ENCODE results near the gene ZNF615. TPM values are rescaled to one million over a fixed set of nuclear protein-coding genes. Genes with fewer than 3 reads are reported as not detected.
"Not testable (repeated sequence)": the region's sequence is repeated elsewhere in the genome, so short reads cannot be mapped to it uniquely, and the experiment has no call there.

ZNF615 gene
- polyA plus RNA-seq, 10 donors = 7.6 to 12.5 (median 10.1) TPM

- DNase-seq = no peak
Observed at GRCh38 chr19:51983361-51983760, 24.6 kb downstream of the ZNF615 start.

- DNase-seq = not testable (repeated sequence)
Observed at GRCh38 chr19:51980926-51981325, 27.1 kb downstream of the ZNF615 start.

GRCh38 chr19:51980116-51980736, 27.8 kb downstream of the ZNF615 start:
- no peak for DNase-seq

- DNase-seq = no peak
Observed at GRCh38 chr19:51978882-51979281, 29.1 kb downstream of the ZNF615 start.

GRCh38 chr19:51977346-51977745, 30.7 kb downstream of the ZNF615 start:
- DNase-seq = no peak

GRCh38 chr19:51976852-51977251, 31.2 kb downstream of the ZNF615 start:
- DNase-seq = no peak

- DNase-seq = not testable (repeated sequence)
Observed at GRCh38 chr19:51975787-51976186, 32.2 kb downstream of the ZNF615 start.

- peak in 1 of 3 donors; percentile 34 for DNase-seq
Observed at GRCh38 chr19:51971624-51972023, 36.4 kb downstream of the ZNF615 start.

- no peak for DNase-seq
Observed at GRCh38 chr19:51970718-51971117, 37.3 kb downstream of the ZNF615 start.

GRCh38 chr19:51965583-51965982, 42.4 kb downstream of the ZNF615 start:
- no peak for DNase-seq

- not testable (repeated sequence) for DNase-seq
Observed at GRCh38 chr19:51960621-51961233, 47.3 kb downstream of the ZNF615 start.

- DNase-seq = no peak
Observed at GRCh38 chr19:51959791-51960190, 48.2 kb downstream of the ZNF615 start.

GRCh38 chr19:51957846-51958245, 50.2 kb downstream of the ZNF615 start:
- not testable (repeated sequence) for DNase-seq

- peak; percentile 33 to 72 (median 66) for DNase-seq
Observed at GRCh38 chr19:51948975-51949374, 59.0 kb downstream of the ZNF615 start.

- no peak for DNase-seq
Observed at GRCh38 chr19:51946602-51947001, 61.4 kb downstream of the ZNF615 start.

- DNase-seq = no peak
Observed at GRCh38 chr19:51944798-51945552, 63.0 kb downstream of the ZNF615 start.

Other genes with a start within 250 kb of the ZNF615 start
- gene FPR2, start 247.0 kb downstream of the ZNF615 start, polyA plus RNA-seq (ENCODE audit: insufficient read length in 10 of 10) = under 1 TPM; 0.08 to 0.44 (median 0.27) TPM
- under 1 TPM; 0.16 to 0.71 (median 0.24) TPM for gene FPR3, start 213.1 kb downstream of the ZNF615 start, polyA plus RNA-seq (ENCODE audit: insufficient read length in 10 of 10)
- 10 to 100 TPM; 10.1 to 21.2 (median 15.0) TPM for gene ZNF577, start 120.3 kb downstream of the ZNF615 start, polyA plus RNA-seq (ENCODE audit: insufficient read length in 10 of 10)
- 10 to 100 TPM in 9 of 10 donors, 1 to 10 TPM in 1; 8.7 to 15.6 (median 11.8) TPM for gene ZNF649, start 103.2 kb downstream of the ZNF615 start, polyA plus RNA-seq (ENCODE audit: insufficient read length in 10 of 10)
- gene ZNF613, start 80.7 kb downstream of the ZNF615 start, polyA plus RNA-seq (ENCODE audit: insufficient read length in 10 of 10) = 1 to 10 TPM; 4.6 to 7.5 (median 5.4) TPM
- 1 to 10 TPM; 5.6 to 9.8 (median 8.0) TPM for gene ZNF350, start 21.4 kb downstream of the ZNF615 start, polyA plus RNA-seq (ENCODE audit: insufficient read length in 10 of 10)
- 10 to 100 TPM in 4 of 10 donors, 1 to 10 TPM in 6; 7.4 to 10.9 (median 9.4) TPM for gene ZNF614, start 20.2 kb upstream of the ZNF615 start, polyA plus RNA-seq (ENCODE audit: insufficient read length in 10 of 10)
- gene ZNF432, start 40.6 kb upstream of the ZNF615 start, polyA plus RNA-seq (ENCODE audit: insufficient read length in 10 of 10) = 10 to 100 TPM in 5 of 10 donors, 1 to 10 TPM in 5; 7.3 to 14.6 (median 10.0) TPM
- gene ZNF841, start 87.6 kb upstream of the ZNF615 start, polyA plus RNA-seq (ENCODE audit: insufficient read length in 10 of 10) = 10 to 100 TPM in 5 of 10 donors, 1 to 10 TPM in 5; 8.2 to 18.9 (median 10.0) TPM
- 10 to 100 TPM in 5 of 10 donors, 1 to 10 TPM in 5; 7.3 to 12.8 (median 10.1) TPM for gene ZNF616, start 131.7 kb upstream of the ZNF615 start, polyA plus RNA-seq (ENCODE audit: insufficient read length in 10 of 10)
- 10 to 100 TPM in 2 of 10 donors, 1 to 10 TPM in 8; 5.9 to 10.9 (median 8.6) TPM for gene ZNF836, start 163.4 kb upstream of the ZNF615 start, polyA plus RNA-seq (ENCODE audit: insufficient read length in 10 of 10)
- 100 to 1,000 TPM; 242 to 328 (median 297) TPM for gene PPP2R1A, start 181.8 kb upstream of the ZNF615 start, polyA plus RNA-seq (ENCODE audit: insufficient read length in 10 of 10)